HG03520 (cell line): ENCODE measurements around the gene C11orf24.
A peak's percentile ranks its signal among the peaks of the same experiment; 100 is the strongest.

Source experiments
- ATAC-seq: cut with Tn5 transposase; IDR thresholded peaks from one replicate; pipeline ENCODE4 v1.9.1; 2021; ENCODE audit warnings: mild to moderate bottlenecking, moderate library complexity; ENCODE audit not compliant: unreplicated experiment

Gene C11orf24

DNA sequence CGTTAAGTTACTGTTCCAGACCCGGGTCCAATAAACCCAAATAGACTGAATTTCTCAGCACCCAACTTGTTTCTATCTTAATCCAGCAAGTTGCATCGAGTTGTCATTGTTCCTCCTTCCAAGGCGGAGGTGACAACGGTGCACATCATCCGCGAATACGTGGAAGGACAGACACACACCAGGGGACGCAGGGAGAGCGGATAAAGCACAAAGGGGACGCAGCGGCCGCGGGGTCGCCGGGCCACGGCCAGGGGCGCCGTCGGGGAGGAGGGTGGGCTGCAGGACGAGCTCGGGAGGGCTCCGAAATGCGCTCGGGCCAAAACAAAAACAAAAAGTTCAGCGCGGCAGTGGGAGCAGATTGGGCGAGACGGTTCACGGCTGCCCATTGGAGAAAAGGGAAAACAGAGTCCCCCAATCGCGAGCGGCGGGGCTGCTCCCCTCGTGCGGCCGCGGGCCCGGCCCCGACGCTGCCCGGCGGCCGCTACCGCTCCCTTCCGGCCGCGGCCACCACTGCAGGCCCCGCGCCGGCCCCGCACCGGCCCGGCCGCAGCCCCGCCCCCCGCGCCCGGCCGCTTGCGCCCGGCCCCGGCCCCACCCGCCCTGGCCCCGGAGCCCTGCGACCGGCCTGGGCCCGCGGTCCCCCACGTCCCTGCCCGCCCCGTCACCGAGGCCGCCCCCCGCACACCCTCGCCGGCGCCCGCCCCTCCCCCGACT lies 59.2 kb downstream of the C11orf24 start:
- ATAC-seq, result peak; percentile 34

DNA sequence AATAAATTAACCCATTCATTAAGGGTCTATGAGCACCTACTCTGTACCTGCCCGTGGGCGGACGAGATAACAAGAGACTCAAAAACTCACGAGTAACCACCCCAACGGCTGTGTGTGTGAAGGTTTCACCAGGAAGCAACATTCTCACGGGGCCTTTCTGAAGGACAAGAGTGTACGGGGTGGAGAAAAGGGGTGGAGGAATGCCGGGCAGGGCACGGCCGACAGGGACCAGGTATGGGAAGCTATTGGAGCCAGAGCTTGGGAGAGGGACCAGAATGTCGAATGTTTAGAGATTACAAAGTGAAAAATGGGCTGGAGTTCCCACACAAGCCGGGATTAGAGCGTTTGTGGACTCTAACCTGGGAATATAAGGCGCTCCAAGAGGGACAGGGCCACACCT lies 60.2 kb downstream of the C11orf24 start:
- ATAC-seq, result no peak
